ENCODE measurements around the gene ATG7.

ATG7 gene

DNA sequence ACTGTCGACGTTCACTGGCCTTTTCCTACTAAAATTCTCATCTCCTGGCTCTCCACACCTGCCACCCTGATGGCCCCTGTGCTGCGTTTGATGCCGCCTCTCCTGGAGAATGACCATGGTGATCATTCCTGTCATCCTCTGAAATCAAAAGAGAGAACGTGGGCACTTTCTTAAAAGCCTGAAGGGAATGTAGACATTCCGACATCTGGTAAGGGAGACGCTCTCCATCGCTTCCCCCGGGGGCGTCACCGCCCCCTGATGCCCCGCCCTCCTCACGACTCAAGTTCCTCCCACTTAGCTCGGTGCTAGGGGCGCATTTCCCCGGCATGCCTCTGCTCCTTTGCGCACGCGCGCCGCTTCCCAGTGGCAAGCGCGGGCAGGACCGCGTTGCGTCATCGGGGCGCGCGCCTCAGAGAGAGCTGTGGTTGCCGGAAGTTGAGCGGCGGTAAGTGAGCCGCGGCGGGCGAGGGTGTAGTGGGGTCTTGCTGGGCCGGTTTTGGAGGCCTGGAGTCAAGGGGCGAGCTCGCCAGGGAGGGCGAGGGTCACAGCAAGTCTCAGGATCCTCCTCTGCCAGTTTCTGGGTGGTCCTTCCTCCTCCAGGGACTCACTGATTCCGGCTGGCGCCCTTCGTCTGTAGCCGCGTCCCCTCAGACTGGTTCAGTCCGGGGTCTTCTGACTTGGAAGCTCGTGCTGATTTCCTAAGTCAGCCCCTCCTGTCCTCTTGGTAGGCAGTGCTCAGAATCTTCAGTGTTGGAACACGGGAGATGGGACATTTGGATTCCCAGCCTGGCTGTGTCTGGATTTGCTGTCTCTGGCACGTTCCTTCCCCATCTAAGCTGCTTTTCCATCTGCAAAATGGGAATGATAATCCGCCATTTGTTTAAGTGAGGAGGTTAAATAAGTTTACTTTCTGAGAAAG is at the start of gene ATG7:
Gene ATG7 (plus strand): TSS at position 412 of the 919 bp plus-strand sequence. CDS start 26,299 bp downstream, outside the sequence.
- H3K9ac ChIP-seq (ENCODE audit: low read depth, low read length), result peak within 1 kb of the TSS; percentile 95
- peaks cover 3% of the 10 kb centered on the region; the same call in 1 of the 2 replicates for H3K4me1 ChIP-seq (ENCODE audit: insufficient read depth, low read length)
- H3K36me3 ChIP-seq (ENCODE audit: insufficient read depth, low read depth, low read length), result no peaks in the 10 kb centered on the region
- no peak within 1 kb of the TSS for H3K27ac ChIP-seq (ENCODE audit: low read length)
- peak within 1 kb of the TSS; percentile 96 for H3K4me3 ChIP-seq (ENCODE audit: low read length)
- no peaks in the 10 kb centered on the region; the same call in 1 of the 2 replicates for H3K9me3 ChIP-seq (ENCODE audit: insufficient read depth, low read depth, low read length)
- no peaks in the 10 kb centered on the region for H3K27me3 ChIP-seq (ENCODE audit: insufficient read depth, low read length)

DNA sequence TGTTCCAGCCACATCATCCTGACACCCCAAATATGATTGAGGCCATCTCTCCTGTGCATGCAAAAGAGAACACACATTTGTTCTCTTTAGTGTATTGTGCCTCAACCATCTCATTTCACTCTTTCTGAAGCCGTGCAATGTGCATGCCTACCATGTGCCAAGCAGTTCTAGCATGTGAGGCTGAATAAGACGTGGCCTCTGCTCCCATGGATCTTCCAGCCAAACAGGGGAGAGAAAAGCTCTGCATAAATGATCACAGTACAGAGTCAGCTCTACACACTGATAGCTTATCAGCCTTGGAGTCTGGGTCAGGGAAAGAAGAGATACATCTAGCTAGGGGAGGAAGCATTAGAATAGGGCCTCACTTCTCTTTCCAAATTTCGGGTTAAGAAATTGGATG is 48.2 kb upstream of the ATG7 start:
- H3K9ac ChIP-seq (ENCODE audit: low read depth, low read length), result no peak overlapping the region
- H3K27me3 ChIP-seq (ENCODE audit: insufficient read depth, low read length), result no peaks in the 10 kb centered on the region
- H3K4me1 ChIP-seq (ENCODE audit: insufficient read depth, low read length), result no peaks in the 10 kb centered on the region
- no peaks in the 10 kb centered on the region for H3K9me3 ChIP-seq (ENCODE audit: insufficient read depth, low read depth, low read length)
- H3K4me3 ChIP-seq (ENCODE audit: low read length), result no peak overlapping the region
- H3K27ac ChIP-seq (ENCODE audit: low read length), result no peak overlapping the region
- H3K36me3 ChIP-seq (ENCODE audit: insufficient read depth, low read depth, low read length), result no peaks in the 10 kb centered on the region

- Histone ChIP-seq H3K27ac (ENCODE audit: low read length) (no peak overlapping the region), H3K4me3 (ENCODE audit: low read length) (no peak overlapping the region), H3K36me3 (ENCODE audit: insufficient read depth, low read depth, low read length) (no peaks in the 10 kb centered on the region), H3K9ac (ENCODE audit: low read depth, low read length) (no peak overlapping the region), H3K9me3 (ENCODE audit: insufficient read depth, low read depth, low read length) (no peaks in the 10 kb centered on the region), H3K4me1 (ENCODE audit: insufficient read depth, low read length) (no peaks in the 10 kb centered on the region), H3K27me3 (ENCODE audit: insufficient read depth, low read length) (no peaks in the 10 kb centered on the region)
Observed at GRCh38 chr3:11224870-11225229, 47.3 kb upstream of the ATG7 start.

GRCh38 chr3:11226042-11226370 is 46.2 kb upstream of the ATG7 start:
- H3K4me3 ChIP-seq (ENCODE audit: low read length), result no peak overlapping the region
- no peak overlapping the region for H3K27ac ChIP-seq (ENCODE audit: low read length)

GRCh38 chr3:11228041-11228440 is 44.2 kb upstream of the ATG7 start:
- no peak overlapping the region for H3K27ac ChIP-seq (ENCODE audit: low read length)
- no peak overlapping the region for H3K4me3 ChIP-seq (ENCODE audit: low read length)

More at GRCh38 chr3:11226042-11226370, 46.2 kb upstream of the ATG7 start:
- H3K4me1 ChIP-seq (ENCODE audit: insufficient read depth, low read length), result no peaks in the 10 kb centered on the region
- no peak overlapping the region for H3K9ac ChIP-seq (ENCODE audit: low read depth, low read length)
- no peaks in the 10 kb centered on the region for H3K9me3 ChIP-seq (ENCODE audit: insufficient read depth, low read depth, low read length)
- no peaks in the 10 kb centered on the region for H3K27me3 ChIP-seq (ENCODE audit: insufficient read depth, low read length)
- H3K36me3 ChIP-seq (ENCODE audit: insufficient read depth, low read depth, low read length), result no peaks in the 10 kb centered on the region

GRCh38 chr3:11230125-11230524 is 42.1 kb upstream of the ATG7 start:
- Histone ChIP-seq H3K4me1 (ENCODE audit: insufficient read depth, low read length) (no peaks in the 10 kb centered on the region), H3K9ac (ENCODE audit: low read depth, low read length) (no peak overlapping the region), H3K27ac (ENCODE audit: low read length) (no peak overlapping the region), H3K27me3 (ENCODE audit: insufficient read depth, low read length) (no peaks in the 10 kb centered on the region), H3K4me3 (ENCODE audit: low read length) (no peak overlapping the region), H3K9me3 (ENCODE audit: insufficient read depth, low read depth, low read length) (no peaks in the 10 kb centered on the region), H3K36me3 (ENCODE audit: insufficient read depth, low read depth, low read length) (no peaks in the 10 kb centered on the region)

More at GRCh38 chr3:11228041-11228440, 44.2 kb upstream of the ATG7 start:
- H3K9ac ChIP-seq (ENCODE audit: low read depth, low read length), result no peak overlapping the region
- H3K27me3 ChIP-seq (ENCODE audit: insufficient read depth, low read length), result no peaks in the 10 kb centered on the region
- H3K9me3 ChIP-seq (ENCODE audit: insufficient read depth, low read depth, low read length), result no peaks in the 10 kb centered on the region
- H3K4me1 ChIP-seq (ENCODE audit: insufficient read depth, low read length), result no peaks in the 10 kb centered on the region
- no peaks in the 10 kb centered on the region for H3K36me3 ChIP-seq (ENCODE audit: insufficient read depth, low read depth, low read length)

- Histone ChIP-seq H3K9ac (ENCODE audit: low read depth, low read length) (no peak overlapping the region), H3K36me3 (ENCODE audit: insufficient read depth, low read depth, low read length) (no peaks in the 10 kb centered on the region), H3K4me3 (ENCODE audit: low read length) (no peak overlapping the region), H3K27me3 (ENCODE audit: insufficient read depth, low read length) (no peaks in the 10 kb centered on the region), H3K4me1 (ENCODE audit: insufficient read depth, low read length) (no peaks in the 10 kb centered on the region), H3K9me3 (ENCODE audit: insufficient read depth, low read depth, low read length) (no peaks in the 10 kb centered on the region), H3K27ac (ENCODE audit: low read length) (no peak overlapping the region)
Observed at GRCh38 chr3:11230832-11231231, 41.4 kb upstream of the ATG7 start.

DNA sequence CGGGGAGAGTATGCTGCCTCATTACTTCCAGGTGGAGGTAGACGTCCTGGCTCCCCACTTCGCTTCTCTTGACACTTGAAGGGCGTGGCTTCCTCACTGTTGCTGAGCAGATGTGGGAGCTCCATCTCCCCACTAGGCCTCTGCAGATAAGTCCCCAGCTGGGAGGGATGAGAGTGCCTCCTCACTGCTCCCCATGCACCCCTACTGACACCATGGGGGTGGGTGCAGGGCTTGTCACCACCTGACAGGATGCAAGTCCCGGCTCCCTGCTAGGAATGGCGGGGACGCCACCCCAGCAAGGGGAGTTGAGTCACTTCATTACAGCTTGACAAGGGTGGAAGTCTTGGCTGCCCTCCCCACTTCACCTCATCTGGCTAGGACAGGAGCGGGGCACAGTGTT is 36.8 kb upstream of the ATG7 start:
- Histone ChIP-seq H3K27ac (ENCODE audit: low read length) (no peak overlapping the region), H3K4me3 (ENCODE audit: low read length) (no peak overlapping the region), H3K4me1 (ENCODE audit: insufficient read depth, low read length) (peaks cover 2% of the 10 kb centered on the region; the same call in 1 of the 2 replicates), H3K9me3 (ENCODE audit: insufficient read depth, low read depth, low read length) (no peaks in the 10 kb centered on the region), H3K27me3 (ENCODE audit: insufficient read depth, low read length) (no peaks in the 10 kb centered on the region), H3K9ac (ENCODE audit: low read depth, low read length) (no peak overlapping the region), H3K36me3 (ENCODE audit: insufficient read depth, low read depth, low read length) (no peaks in the 10 kb centered on the region)

DNA sequence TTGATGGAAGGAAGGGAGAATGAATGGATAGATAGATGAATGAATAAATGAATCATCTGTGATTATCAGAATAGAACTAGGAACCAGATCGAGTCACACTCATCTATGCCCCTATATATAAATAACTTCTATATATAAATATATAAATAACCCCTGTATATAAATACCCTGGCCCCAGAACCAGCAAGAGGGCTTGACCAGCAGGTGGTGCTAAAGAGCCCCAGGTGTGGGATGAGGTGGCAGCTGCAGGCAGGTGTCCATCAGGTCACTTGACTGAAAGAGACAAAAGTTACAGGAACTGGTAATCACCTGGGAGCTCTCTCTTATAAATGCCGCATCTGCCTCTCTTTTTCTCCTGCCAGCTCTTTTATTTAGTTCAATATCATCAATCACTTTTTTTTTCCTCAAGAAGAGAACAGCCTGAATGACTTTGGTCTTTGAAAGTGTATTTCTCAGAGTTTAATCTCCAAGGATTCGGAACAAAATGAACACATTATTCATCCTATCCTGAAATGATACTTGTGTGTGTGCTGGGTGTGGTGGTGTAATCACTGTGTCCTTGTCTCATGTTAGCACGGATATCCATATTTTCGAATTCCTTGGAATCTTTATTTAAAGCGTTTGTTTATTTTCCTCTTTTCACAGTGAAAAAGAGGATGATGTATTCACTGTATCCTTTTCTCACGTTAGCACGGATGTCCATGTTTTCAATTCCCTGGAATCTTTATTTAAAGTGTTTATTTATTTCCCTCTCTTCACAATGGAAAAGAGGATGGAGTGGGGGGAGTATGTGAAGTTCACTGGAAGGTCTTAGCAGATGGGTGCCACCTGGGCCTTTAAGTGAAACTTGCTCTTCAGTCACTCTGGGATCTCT is 35.4 kb upstream of the ATG7 start:
- H3K4me1 ChIP-seq (ENCODE audit: insufficient read depth, low read length), result peaks cover 2% of the 10 kb centered on the region; the same call in 1 of the 2 replicates
- H3K27ac ChIP-seq (ENCODE audit: low read length), result no peak overlapping the region
- no peak overlapping the region for H3K9ac ChIP-seq (ENCODE audit: low read depth, low read length)

DNA sequence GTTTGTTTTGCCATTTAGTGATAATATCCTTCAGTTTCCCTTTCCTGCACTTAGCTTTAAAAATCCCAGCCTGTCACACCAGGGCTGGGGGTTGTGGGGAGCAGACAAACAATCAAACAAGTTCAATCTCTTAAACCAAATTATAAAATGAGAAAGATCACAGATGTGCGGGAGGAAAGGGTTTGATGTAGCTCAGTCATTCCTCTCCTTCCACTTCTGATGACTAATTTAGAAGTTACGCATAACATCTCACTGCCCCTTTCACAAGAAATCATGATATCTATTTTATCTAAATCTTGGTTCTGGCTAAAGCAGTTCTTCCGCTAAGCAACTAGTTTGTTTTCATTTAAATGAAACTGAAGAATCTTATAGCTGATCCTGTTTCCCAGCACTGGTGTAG is 34.1 kb upstream of the ATG7 start:
- H3K4me1 ChIP-seq (ENCODE audit: insufficient read depth, low read length), result peaks cover 2% of the 10 kb centered on the region; the same call in 1 of the 2 replicates
- H3K9me3 ChIP-seq (ENCODE audit: insufficient read depth, low read depth, low read length), result no peaks in the 10 kb centered on the region
- H3K9ac ChIP-seq (ENCODE audit: low read depth, low read length), result no peak overlapping the region
- no peaks in the 10 kb centered on the region for H3K36me3 ChIP-seq (ENCODE audit: insufficient read depth, low read depth, low read length)
- no peak overlapping the region for H3K4me3 ChIP-seq (ENCODE audit: low read length)
- H3K27me3 ChIP-seq (ENCODE audit: insufficient read depth, low read length), result no peaks in the 10 kb centered on the region
- H3K27ac ChIP-seq (ENCODE audit: low read length), result no peak overlapping the region

More for the DNA sequence above, 35.4 kb upstream of the ATG7 start:
- Histone ChIP-seq H3K27me3 (ENCODE audit: insufficient read depth, low read length) (no peaks in the 10 kb centered on the region), H3K9me3 (ENCODE audit: insufficient read depth, low read depth, low read length) (no peaks in the 10 kb centered on the region), H3K4me3 (ENCODE audit: low read length) (no peak overlapping the region), H3K36me3 (ENCODE audit: insufficient read depth, low read depth, low read length) (no peaks in the 10 kb centered on the region)

DNA sequence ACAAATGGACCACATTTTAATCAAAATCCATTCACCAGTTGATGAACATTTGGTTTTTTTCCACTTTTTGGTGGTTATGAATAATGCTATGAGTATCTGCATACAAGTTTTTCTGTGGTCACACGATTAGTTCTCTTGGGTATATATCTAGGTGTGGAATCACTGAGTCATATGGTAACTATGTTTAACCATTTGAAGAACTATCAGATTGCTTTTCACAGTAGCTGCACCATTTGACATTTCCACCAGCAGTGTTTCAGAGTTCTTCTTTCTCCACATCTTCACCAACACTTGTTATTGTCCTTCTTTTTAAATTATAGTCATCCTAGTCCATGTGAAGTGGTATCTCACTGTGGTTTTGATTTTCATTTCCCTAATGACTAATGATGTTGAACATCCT is 33.3 kb upstream of the ATG7 start:
- Histone ChIP-seq H3K9me3 (ENCODE audit: insufficient read depth, low read depth, low read length) (no peaks in the 10 kb centered on the region), H3K36me3 (ENCODE audit: insufficient read depth, low read depth, low read length) (no peaks in the 10 kb centered on the region), H3K9ac (ENCODE audit: low read depth, low read length) (no peak overlapping the region), H3K27ac (ENCODE audit: low read length) (no peak overlapping the region), H3K4me3 (ENCODE audit: low read length) (no peak overlapping the region), H3K4me1 (ENCODE audit: insufficient read depth, low read length) (peaks cover 2% of the 10 kb centered on the region; the same call in 1 of the 2 replicates), H3K27me3 (ENCODE audit: insufficient read depth, low read length) (no peaks in the 10 kb centered on the region)
